Endodermal cell (in vitro differentiated cells): ENCODE results near the gene ANXA3. TPM values are rescaled to one million over a fixed set of nuclear protein-coding genes. Genes with fewer than 3 reads are reported as not detected.

Source experiments
- DNase-seq: peaks from one replicate; pipeline ENCODE4 v3.0.0-alpha.2; 2017
- H3K27ac ChIP-seq: 2 replicates; pipeline ENCODE4 v1.5.1; 2013; ENCODE audit warnings: mild to moderate bottlenecking, low read depth, low read length, moderate library complexity
- H3K27me3 ChIP-seq: 2 replicates; pipeline ENCODE4 v1.6.1; 2013; ENCODE audit warnings: mild to moderate bottlenecking, low read length, moderate library complexity; ENCODE audit not compliant: insufficient read depth, control insufficient read depth, poor library complexity, severe bottlenecking
- H3K36me3 ChIP-seq: 2 replicates; pipeline ENCODE4 v1.7.0; 2013; ENCODE audit warnings: mild to moderate bottlenecking, low read length, moderate library complexity; ENCODE audit not compliant: control insufficient read depth, insufficient read depth
- H3K4me1 ChIP-seq: one replicate; pipeline ENCODE4 v1.7.0; 2013; ENCODE audit warnings: low read length; ENCODE audit not compliant: control insufficient read depth, insufficient read depth
- H3K4me3 ChIP-seq: 2 replicates; pipeline ENCODE4 v1.5.1; 2013; ENCODE audit warnings: mild to moderate bottlenecking, low read length, moderate library complexity
- H3K9ac ChIP-seq: 2 replicates; pipeline ENCODE4 v1.6.1; 2013; ENCODE audit warnings: mild to moderate bottlenecking, low read length, moderate library complexity; ENCODE audit not compliant: poor library complexity, severe bottlenecking; ENCODE audit errors: extremely low read depth
- H3K9me3 ChIP-seq: 2 replicates; pipeline ENCODE4 v1.6.1; 2013; ENCODE audit warnings: mild to moderate bottlenecking, low read length, moderate library complexity; ENCODE audit not compliant: control insufficient read depth
- H3K27ac Mint-ChIP-seq: 2 replicates; pipeline ENCODE4 v1.8.0; 2020; ENCODE audit warnings: mixed read lengths
- H3K27me3 Mint-ChIP-seq: 2 replicates; pipeline ENCODE4 v1.8.0; 2021; ENCODE audit warnings: mild to moderate bottlenecking, mixed read lengths; ENCODE audit not compliant: insufficient read depth
- H3K36me3 Mint-ChIP-seq: 2 replicates; pipeline ENCODE4 v1.8.0; 2020; ENCODE audit warnings: low read depth, mixed read lengths
- H3K4me1 Mint-ChIP-seq: 2 replicates; pipeline ENCODE4 v1.8.0; 2020; ENCODE audit warnings: mixed read lengths
- H3K4me3 Mint-ChIP-seq: 2 replicates; pipeline ENCODE4 v1.8.0; 2020; ENCODE audit warnings: mild to moderate bottlenecking, moderate library complexity, mixed read lengths
- H3K9me3 Mint-ChIP-seq: 2 replicates; pipeline ENCODE4 v1.8.0; 2020; ENCODE audit warnings: mild to moderate bottlenecking, mixed read lengths
- CTCF ChIP-seq: fragments of 200-600 bp; sonication (generic); conservative IDR thresholded peaks from 2 replicates; pipeline ENCODE4 v1.5.0; 2021; ENCODE audit warnings: antibody characterized with exemption, mild to moderate bottlenecking
- WGBS, 2 experiments: methylation state at CpG; one replicate each; pipeline versions ENCODE4 v1.1.5 to v1.1.7; 2013; ENCODE audit warnings: missing lambda C conversion rate in 2 of 2, mixed read lengths in 1 of 2; ENCODE audit not compliant: insufficient coverage in 1 of 2, insufficient read length in 1 of 2; 5-methylcytosine and 5-hydroxymethylcytosine counted together
- total RNA-seq, 2 donors: library from RNA; stranded (reverse); fragmentation: NEBNext Ultra II Directional in 1 of 2; extraction: Animal tissue kit (Norgen Biotek cat#: 25700) in 1 of 2; gene quantifications; 2 replicates in 1 of 2; 3 replicates in 1 of 2; pipeline ENCODE4 v1.2.1, GENCODE V29; 2021

ANXA3 gene
- total RNA-seq, 2 donors from 2014 or later = 25.5 to 43.9 TPM

GRCh38 chr4:78552389-78553042 lies 946 bp downstream of the ANXA3 start:
- peak overlapping the region; percentile 73 for H3K27ac Mint-ChIP-seq
- Histone ChIP-seq H3K9me3 (peaks cover 37% of the 10 kb centered on the region), H3K4me3 (peak overlapping the region; percentile 81), H3K27ac (no peak overlapping the region), H3K9ac (peak overlapping the region; percentile 98), H3K4me1 (peaks cover 4% of the 10 kb centered on the region), H3K27me3 (no peaks in the 10 kb centered on the region), H3K36me3 (peaks cover 43% of the 10 kb centered on the region)
- WGBS, 2 experiments = 22 to 25% methylated on average over 4 to 9 of the region's 10 CpGs
- peaks cover 20% of the 10 kb centered on the region for H3K9me3 Mint-ChIP-seq
- peaks cover 29% of the 10 kb centered on the region for H3K36me3 Mint-ChIP-seq
- DNase-seq = peak; percentile 88
- peaks cover 17% of the 10 kb centered on the region for H3K4me1 Mint-ChIP-seq
- H3K27me3 Mint-ChIP-seq = peaks cover 30% of the 10 kb centered on the region
- no peak for TF ChIP-seq CTCF
- H3K4me3 Mint-ChIP-seq = peak overlapping the region; percentile 67

GRCh38 chr4:78553043-78553396 lies 1.4 kb downstream of the ANXA3 start:
- H3K4me3 Mint-ChIP-seq = peak overlapping the region; percentile 67
- peaks cover 48% of the 10 kb centered on the region for H3K36me3 ChIP-seq
- peaks cover 41% of the 10 kb centered on the region for H3K9me3 ChIP-seq
- WGBS, 2 experiments = 77 to 92% methylated on average over 2 to 3 of the region's 3 CpGs
- H3K9me3 Mint-ChIP-seq = peaks cover 15% of the 10 kb centered on the region
- H3K27me3 ChIP-seq = no peaks in the 10 kb centered on the region
- DNase-seq = no peak
- H3K4me1 Mint-ChIP-seq = peaks cover 17% of the 10 kb centered on the region
- peaks cover 4% of the 10 kb centered on the region for H3K4me1 ChIP-seq
- TF ChIP-seq CTCF = no peak
- peaks cover 30% of the 10 kb centered on the region for H3K27me3 Mint-ChIP-seq
- H3K4me3 ChIP-seq = peak overlapping the region; percentile 81
- peak overlapping the region; percentile 98 for H3K9ac ChIP-seq
- peaks cover 29% of the 10 kb centered on the region for H3K36me3 Mint-ChIP-seq
- no peak overlapping the region for H3K27ac ChIP-seq
- H3K27ac Mint-ChIP-seq = peak overlapping the region; percentile 73

- no peak overlapping the region for H3K27ac ChIP-seq
Measured at GRCh38 chr4:78553529-78554060, 2.0 kb downstream of the ANXA3 start.

More at GRCh38 chr4:78553529-78554060, 2.0 kb downstream of the ANXA3 start:
- H3K4me1 ChIP-seq = peaks cover 4% of the 10 kb centered on the region
- H3K4me3 ChIP-seq = peak overlapping the region; percentile 81
- Mint-ChIP-seq H3K9me3 (peaks cover 12% of the 10 kb centered on the region), H3K27ac (no peak overlapping the region), H3K27me3 (peaks cover 30% of the 10 kb centered on the region), H3K4me3 (no peak overlapping the region), H3K4me1 (peaks cover 17% of the 10 kb centered on the region), H3K36me3 (peaks cover 29% of the 10 kb centered on the region)
- H3K9ac ChIP-seq = no peak overlapping the region
- no peak for TF ChIP-seq CTCF
- peaks cover 54% of the 10 kb centered on the region for H3K36me3 ChIP-seq
- DNase-seq = no peak
- H3K9me3 ChIP-seq = peaks cover 41% of the 10 kb centered on the region
- H3K27me3 ChIP-seq = no peaks in the 10 kb centered on the region
